ENCODE data around the gene CLEC4D. TPM values are rescaled to one million over a fixed set of nuclear protein-coding genes. Genes with fewer than 3 reads are reported as not detected.

Gene CLEC4D
- total and polyA plus RNA-seq, 2 of the 8 experiments (the other 6 are each of a cell fraction or from before 2014, with no cell fraction given) = 0.14 TPM; not detected in 1

DNA sequence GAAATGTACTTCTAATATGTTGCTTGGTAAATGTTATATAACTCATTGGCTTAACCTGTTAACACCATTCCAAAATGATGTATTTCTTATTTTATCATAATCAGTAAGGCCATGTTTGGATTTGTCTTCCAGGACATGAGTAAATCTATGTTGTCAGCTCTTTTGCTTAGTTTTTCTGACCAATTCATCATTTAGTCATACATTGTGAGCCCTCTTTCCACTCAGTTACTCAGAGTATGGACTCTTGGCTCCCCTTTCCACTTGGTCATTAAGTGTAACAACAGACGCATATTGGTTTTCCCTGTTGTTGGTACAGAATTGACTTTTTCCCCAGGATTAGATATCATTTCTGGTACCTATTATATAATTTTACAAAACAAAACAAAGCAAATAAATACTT, 9.0 kb upstream of the CLEC4D start:
- H2BK20ac ChIP-seq (ENCODE audit: low read length) = no peak overlapping the region
- H4K20me1 ChIP-seq (replicated peaks in 1 of 2; ENCODE audit: control insufficient read depth in 1 of 2, insufficient read depth in 2 of 2, low read length in 2 of 2) = no peaks in the 10 kb centered on the region
- no peaks in the 10 kb centered on the region for H3K9me3 ChIP-seq (ENCODE audit: insufficient read depth in 2 of 2, low read depth in 1 of 2, low read length in 1 of 2)
- no peak overlapping the region for H3K14ac ChIP-seq (ENCODE audit: insufficient read length)
- no peak overlapping the region for H3K27ac ChIP-seq (ENCODE audit: low read depth, low read length)
- no peak overlapping the region for H3K23ac ChIP-seq (ENCODE audit: insufficient read length)
- H2BK15ac ChIP-seq (ENCODE audit: low read length) = no peak overlapping the region
- H3K79me2 ChIP-seq (ENCODE audit: control insufficient read depth in 1 of 2, insufficient read depth in 2 of 2, low read length in 2 of 2) = no peaks in the 10 kb centered on the region
- H2BK12ac ChIP-seq (ENCODE audit: low read depth, low read length) = no peak overlapping the region
- H2AK5ac ChIP-seq (ENCODE audit: low read depth, low read length) = no peak overlapping the region
- no peaks in the 10 kb centered on the region for H3K79me1 ChIP-seq (ENCODE audit: low read depth, low read length)
- no peaks in the 10 kb centered on the region for H3K23me2 ChIP-seq (ENCODE audit: low read depth, low read length)
- no peak overlapping the region for H3K18ac ChIP-seq (ENCODE audit: extremely low read depth, low read length)
- no peak overlapping the region for H4K5ac ChIP-seq (ENCODE audit: insufficient read length, low read depth, low read length)
- peaks cover 0 to 15% (median 10%) of the 10 kb centered on the region in 4 experiments; a peak in 6 of 7 replicates for H3K4me1 ChIP-seq (replicated peaks in 1 of 4; ENCODE audit: control insufficient read depth in 3 of 4, insufficient read depth in 4 of 4, low read length in 3 of 4)
- 92% methylated on average over 1 of the region's 1 CpG; no CpG with 5 or more reads in 1 of the 2 experiments for WGBS, 2 experiments (ENCODE audit: extremely low coverage in 1 of 2, insufficient coverage in 1 of 2, insufficient read length in 1 of 2, insufficient replicate concordance in 2 of 2, low coverage in 1 of 2, low lambda C conversion rate in 2 of 2, missing lambda C conversion rate in 1 of 2)
- H3K56ac ChIP-seq (replicated peaks; ENCODE audit: insufficient read length, low read depth, low read length) = no peak overlapping the region
- no peaks in the 10 kb centered on the region for H3K36me3 ChIP-seq (ENCODE audit: control insufficient read depth in 2 of 4, insufficient read depth in 4 of 4, low read length in 3 of 4)
- H2BK120ac ChIP-seq (replicated peaks; ENCODE audit: low read depth, low read length) = no peak overlapping the region
- H2BK5ac ChIP-seq (ENCODE audit: low read depth, low read length) = no peak overlapping the region
- H4K91ac ChIP-seq (replicated peaks; ENCODE audit: insufficient read length, low read length) = no peak overlapping the region
- H3K4ac ChIP-seq (replicated peaks; ENCODE audit: insufficient read length, low read depth, low read length) = no peak overlapping the region
- TF ChIP-seq SIN3A (conservative IDR thresholded peaks at IDR 0.05 in 1 of 2, IDR thresholded peaks at IDR 0.05 in 1 of 2; ENCODE audit: low read depth in 1 of 2, low read length in 2 of 2) = no peak
- H3K27me3 ChIP-seq (replicated peaks in 1 of 4; ENCODE audit: control insufficient read depth in 3 of 4, extremely low read depth in 1 of 4, insufficient read depth in 3 of 4, low read length in 3 of 4) = no peaks in the 10 kb centered on the region
- no peak overlapping the region for H3K4me3 ChIP-seq (ENCODE audit: extremely low read depth in 1 of 4, insufficient read depth in 2 of 4, low read depth in 3 of 4, low read length in 4 of 4)
- H4K8ac ChIP-seq (ENCODE audit: extremely low read depth, insufficient read depth, low read length) = no peak overlapping the region
- H2AFZ ChIP-seq (ENCODE audit: low read length) = no peak overlapping the region
- FAIRE-seq = no peak
- no peak overlapping the region for H3K9ac ChIP-seq (replicated peaks in 1 of 4; ENCODE audit: extremely low read depth in 1 of 4, low read depth in 3 of 4, low read length in 3 of 4)
- ChIA-PET POLR2A (ENCODE audit: partially characterized antibody) (no interaction called here), CTCF (ENCODE audit: partially characterized antibody) (no interaction called here)
- no peak for DNase-seq (ENCODE audit: low read depth in 1 of 2, low spot score in 2 of 2)
- H3K4me2 ChIP-seq (ENCODE audit: insufficient read depth in 1 of 2, low read depth in 2 of 2, low read length in 2 of 2) = no peak overlapping the region

Data from H1 (cell line).